Neutrophil (primary cell): ENCODE results near the gene TNFAIP8L1.
A peak's percentile ranks its signal among the peaks of the same experiment; 100 is the strongest.

Experiments used
- H3K27ac ChIP-seq: fragments of 200-600 bp; sonication (generic); 2 replicates; pipeline ENCODE4 v1.5.1; 2016; ENCODE audit warnings: mild to moderate bottlenecking, moderate library complexity
- H3K27me3 ChIP-seq: fragments of 200-600 bp; sonication (generic); 2 replicates; pipeline ENCODE4 v1.6.0; 2016; ENCODE audit warnings: mild to moderate bottlenecking
- H3K36me3 ChIP-seq: fragments of 200-600 bp; sonication (generic); 2 replicates; pipeline ENCODE4 v1.5.1; 2017
- H3K4me1 ChIP-seq, 2 experiments: fragments of 200-600 bp in 1 of 2; sonication (generic) in 1 of 2; 1 replicate in 1 of 2; 2 replicates in 1 of 2; pipeline versions ENCODE4 v1.5.1 to v1.6.1; 2013 to 2016; ENCODE audit warnings: low read depth in 1 of 2, low read length in 1 of 2, mild to moderate bottlenecking in 1 of 2, moderate library complexity in 1 of 2; ENCODE audit not compliant: control insufficient read depth in 1 of 2, insufficient read depth in 1 of 2
- H3K4me3 ChIP-seq, 2 experiments: fragments of 200-600 bp in 1 of 2; sonication (generic) in 1 of 2; 1 replicate in 1 of 2; 2 replicates in 1 of 2; pipeline ENCODE4 v1.5.1; 2013 to 2016; ENCODE audit warnings: low read depth in 1 of 2, low read length in 1 of 2, mild to moderate bottlenecking in 1 of 2, moderate library complexity in 1 of 2
- H3K9me3 ChIP-seq: fragments of 200-600 bp; sonication (generic); 2 replicates; pipeline ENCODE4 v1.5.1; 2016
- CTCF ChIP-seq: fragments of 200-600 bp; sonication (generic); IDR thresholded peaks from 2 replicates; pipeline ENCODE4 v1.5.1; 2016; ENCODE audit warnings: antibody characterized with exemption

Gene TNFAIP8L1

GRCh38 chr19:4664642-4665041 lies 25.3 kb downstream of the TNFAIP8L1 start:
- Histone ChIP-seq H3K9me3 (no peaks in the 10 kb centered on the region), H3K4me1 (peaks cover 7 to 8% of the 10 kb centered on the region in 2 experiments), H3K27me3 (no peaks in the 10 kb centered on the region), H3K4me3 (no peak overlapping the region), H3K36me3 (peaks cover 54% of the 10 kb centered on the region), H3K27ac (no peak overlapping the region)
- no peak for TF ChIP-seq CTCF

- Histone ChIP-seq H3K9me3 (no peaks in the 10 kb centered on the region), H3K27me3 (no peaks in the 10 kb centered on the region), H3K4me3 (peak within 1 kb of the TSS; percentile 65 to 84), H3K4me1 (peaks cover 9 to 17% of the 10 kb centered on the region in 2 experiments), H3K36me3 (peaks cover 21% of the 10 kb centered on the region), H3K27ac (peak within 1 kb of the TSS; percentile 67)
- TF ChIP-seq CTCF = no peak
These were observed 30.6 kb downstream of the TNFAIP8L1 start, which contains the start of gene MYDGF for GRCh38 chr19:4669723-4670480. MYDGF (minus strand) TSS chr19:4670342; CDS start chr19:4670334, 8 bp downstream.

GRCh38 chr19:4671185-4671851 lies 32.0 kb downstream of the TNFAIP8L1 start:
- Histone ChIP-seq H3K4me3 (no peak overlapping the region), H3K27ac (peak overlapping the region; percentile 67)
- TF ChIP-seq CTCF = no peak

GRCh38 chr19:4673216-4673615 lies 33.9 kb downstream of the TNFAIP8L1 start:
- Histone ChIP-seq H3K4me1 (peaks cover 9 to 24% of the 10 kb centered on the region in 2 experiments), H3K9me3 (no peaks in the 10 kb centered on the region), H3K4me3 (no peak overlapping the region), H3K36me3 (peaks cover 37% of the 10 kb centered on the region), H3K27ac (no peak overlapping the region), H3K27me3 (no peaks in the 10 kb centered on the region)
- TF ChIP-seq CTCF = no peak

More at GRCh38 chr19:4671185-4671851, 32.0 kb downstream of the TNFAIP8L1 start:
- H3K27me3 ChIP-seq = no peaks in the 10 kb centered on the region
- peaks cover 9 to 17% of the 10 kb centered on the region in 2 experiments for H3K4me1 ChIP-seq
- H3K9me3 ChIP-seq = no peaks in the 10 kb centered on the region
- H3K36me3 ChIP-seq = peaks cover 23% of the 10 kb centered on the region

GRCh38 chr19:4673726-4674125 lies 34.4 kb downstream of the TNFAIP8L1 start:
- no peak for TF ChIP-seq CTCF
- H3K4me3 ChIP-seq = no peak overlapping the region

More at GRCh38 chr19:4673726-4674125, 34.4 kb downstream of the TNFAIP8L1 start:
- Histone ChIP-seq H3K36me3 (peaks cover 42% of the 10 kb centered on the region), H3K27ac (no peak overlapping the region), H3K27me3 (no peaks in the 10 kb centered on the region), H3K4me1 (peaks cover 9 to 24% of the 10 kb centered on the region in 2 experiments), H3K9me3 (no peaks in the 10 kb centered on the region)
